Panc1 (cell line): ENCODE results near the gene FMN2. TPM values are rescaled to one million over a fixed set of nuclear protein-coding genes. Genes with fewer than 3 reads are reported as not detected.

Experiments used
- ATAC-seq: fragments of 200-7000 bp; cut with Tn5 transposase; 2 replicates; pipeline ENCODE4 v1.9.1; 2020; ENCODE audit warnings: mild to moderate bottlenecking, moderate library complexity
- BruUV-seq: library from RNA; stranded (reverse); fragments of 400-500 nt; replicated peaks from 2 replicates; lab custom pipeline; 2021; lab: Mats Ljungman, UMichigan
- CTCF ChIA-PET: fragments of 300-600 bp; sonication (Branson Sonifier 250); formaldehyde crosslinking; loops from one replicate; lab custom pipeline; 2022; ENCODE audit warnings: antibody characterized with exemption; lab: Charles Lee
- POLR2A ChIA-PET: fragments of 300-600 bp; sonication (Branson Sonifier 250); formaldehyde crosslinking; loops from one replicate; lab custom pipeline; 2022; ENCODE audit warnings: antibody characterized with exemption; lab: Charles Lee
- DNase-seq: peaks from one replicate; pipeline ENCODE4 v3.0.0-alpha.2; 2010; ENCODE audit warnings: low read depth, low spot score
- H3K27ac ChIP-seq: 2 replicates; pipeline ENCODE4 v1.5.1; 2011; ENCODE audit warnings: mild to moderate bottlenecking, low read length, inconsistent platforms
- H3K27me3 ChIP-seq: fragments of 200-500 bp; sonication (Bioruptor generic); 2 replicates; pipeline ENCODE4 v1.6.0; 2014; ENCODE audit warnings: low read length, inconsistent platforms; ENCODE audit not compliant: control insufficient read depth, insufficient read depth
- H3K36me3 ChIP-seq: fragments of 200-500 bp; sonication (Bioruptor generic); 2 replicates; pipeline ENCODE4 v1.5.1; 2014; ENCODE audit warnings: inconsistent platforms, mild to moderate bottlenecking, low read length, moderate library complexity; ENCODE audit not compliant: control insufficient read depth, insufficient read depth
- H3K4me1 ChIP-seq: 2 replicates; pipeline ENCODE4 v1.5.1; 2011; ENCODE audit warnings: inconsistent platforms, mild to moderate bottlenecking, low read length, moderate library complexity; ENCODE audit not compliant: control insufficient read depth, insufficient read depth
- H3K4me3 ChIP-seq, 2 experiments: 2 replicates each; pipeline ENCODE4 v1.5.1; 2011 to 2012; ENCODE audit warnings: low read depth in 2 of 2, low read length in 2 of 2, mild to moderate bottlenecking in 2 of 2, inconsistent platforms in 1 of 2, moderate library complexity in 1 of 2
- H3K9me3 ChIP-seq: fragments of 200-500 bp; sonication (Bioruptor generic); 2 replicates; pipeline ENCODE4 v1.5.1; 2014; ENCODE audit warnings: low read depth, mild to moderate bottlenecking, inconsistent platforms, low read length, moderate library complexity; ENCODE audit not compliant: control insufficient read depth, insufficient read depth
- CTCF ChIP-seq: fragments of 450-650 bp; IDR thresholded peaks from 2 replicates; pipeline ENCODE4 v1.5.1; 2017; ENCODE audit warnings: mild to moderate bottlenecking
- POLR2AphosphoS5 ChIP-seq: IDR thresholded peaks from 2 replicates; pipeline ENCODE4 v1.6.1; 2012; ENCODE audit warnings: mild to moderate bottlenecking, low read depth, low read length, moderate library complexity
- SIN3A ChIP-seq: IDR thresholded peaks from 2 replicates; pipeline ENCODE4 v1.6.1; 2012; ENCODE audit warnings: low read depth, mild to moderate bottlenecking, low read length, moderate library complexity, borderline replicate concordance; ENCODE audit not compliant: insufficient read depth
- TCF7L2 ChIP-seq: IDR thresholded peaks from 2 replicates; pipeline ENCODE4 v1.6.1; 2011; ENCODE audit warnings: mild to moderate bottlenecking, low read depth, low read length, inconsistent platforms
- in situ Hi-C: cut with HindIII; loops from 2 replicates; pipeline ENCODE4 v1.10.0; 2016; ENCODE audit warnings: low sequenced_read_pairs, low pct_unique_long_range_greater_than_20kb
- intact Hi-C: fragments of 100-400 bp; cut with micrococcal nuclease; formaldehyde crosslinking; loops from one replicate; pipeline ENCODE4 v1.10.0; 2022; ENCODE audit not compliant: unreplicated experiment
- total RNA-seq: library from RNA; stranded (reverse); gene quantifications from one replicate; pipeline ENCODE4 v1.2.1, GENCODE V29; 2021; ENCODE audit not compliant: unreplicated experiment
- TF ChIP-seq, protein P1 (sequence below), 2 experiments: IDR thresholded peaks; 2 replicates each; pipeline ENCODE4 v1.6.1; 2011 to 2012; ENCODE audit warnings: low read depth in 2 of 2, control low read depth in 1 of 2, low read length in 1 of 2, mild to moderate bottlenecking in 1 of 2, moderate library complexity in 1 of 2; ENCODE audit not compliant: insufficient read depth in 1 of 2

The FMN2 gene
- total RNA-seq, 1 experiment from 2014 or later, result 1.9 TPM

DNA sequence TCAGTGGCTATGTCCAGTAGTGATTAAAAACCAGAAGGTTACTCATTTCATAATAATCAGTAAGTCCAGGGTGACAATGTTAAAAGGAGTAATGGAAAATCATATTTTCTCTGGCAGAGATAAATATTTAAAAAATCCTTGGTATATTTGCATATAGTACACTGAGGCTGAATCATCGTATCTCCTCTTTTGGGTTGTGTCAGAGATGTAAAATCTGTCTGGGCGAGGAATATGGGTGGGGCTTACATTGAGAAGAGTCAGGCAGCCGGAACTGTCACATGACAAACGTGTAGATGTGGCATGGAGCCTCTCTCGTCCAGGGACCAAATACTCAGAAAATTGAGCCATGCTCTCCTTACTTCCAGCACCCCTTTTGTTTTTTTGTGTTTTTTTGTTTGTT is 120.9 kb downstream of the FMN2 start:
- no peaks in the 10 kb centered on the region for H3K27me3 ChIP-seq
- ATAC-seq (no peak), DNase-seq (no peak)
- no peaks in the 10 kb centered on the region for H3K9me3 ChIP-seq
- ChIA-PET POLR2A (no interaction called here), CTCF (no interaction called here)
- no TSS peak for BruUV-seq
- H3K36me3 ChIP-seq, result no peaks in the 10 kb centered on the region
- no peak for TF ChIP-seq POLR2AphosphoS5
- TF ChIP-seq, protein P1, sequence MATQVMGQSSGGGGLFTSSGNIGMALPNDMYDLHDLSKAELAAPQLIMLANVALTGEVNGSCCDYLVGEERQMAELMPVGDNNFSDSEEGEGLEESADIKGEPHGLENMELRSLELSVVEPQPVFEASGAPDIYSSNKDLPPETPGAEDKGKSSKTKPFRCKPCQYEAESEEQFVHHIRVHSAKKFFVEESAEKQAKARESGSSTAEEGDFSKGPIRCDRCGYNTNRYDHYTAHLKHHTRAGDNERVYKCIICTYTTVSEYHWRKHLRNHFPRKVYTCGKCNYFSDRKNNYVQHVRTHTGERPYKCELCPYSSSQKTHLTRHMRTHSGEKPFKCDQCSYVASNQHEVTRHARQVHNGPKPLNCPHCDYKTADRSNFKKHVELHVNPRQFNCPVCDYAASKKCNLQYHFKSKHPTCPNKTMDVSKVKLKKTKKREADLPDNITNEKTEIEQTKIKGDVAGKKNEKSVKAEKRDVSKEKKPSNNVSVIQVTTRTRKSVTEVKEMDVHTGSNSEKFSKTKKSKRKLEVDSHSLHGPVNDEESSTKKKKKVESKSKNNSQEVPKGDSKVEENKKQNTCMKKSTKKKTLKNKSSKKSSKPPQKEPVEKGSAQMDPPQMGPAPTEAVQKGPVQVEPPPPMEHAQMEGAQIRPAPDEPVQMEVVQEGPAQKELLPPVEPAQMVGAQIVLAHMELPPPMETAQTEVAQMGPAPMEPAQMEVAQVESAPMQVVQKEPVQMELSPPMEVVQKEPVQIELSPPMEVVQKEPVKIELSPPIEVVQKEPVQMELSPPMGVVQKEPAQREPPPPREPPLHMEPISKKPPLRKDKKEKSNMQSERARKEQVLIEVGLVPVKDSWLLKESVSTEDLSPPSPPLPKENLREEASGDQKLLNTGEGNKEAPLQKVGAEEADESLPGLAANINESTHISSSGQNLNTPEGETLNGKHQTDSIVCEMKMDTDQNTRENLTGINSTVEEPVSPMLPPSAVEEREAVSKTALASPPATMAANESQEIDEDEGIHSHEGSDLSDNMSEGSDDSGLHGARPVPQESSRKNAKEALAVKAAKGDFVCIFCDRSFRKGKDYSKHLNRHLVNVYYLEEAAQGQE (IDR thresholded peaks at IDR 0.05; ENCODE audit: insufficient read depth in 1 of 2, low read depth in 2 of 2, low read length in 1 of 2), result no peak
- TF ChIP-seq SIN3A, result no peak
- TF ChIP-seq TCF7L2, result no peak
- TF ChIP-seq CTCF, result no peak
- H3K4me1 ChIP-seq, result no peaks in the 10 kb centered on the region
- in situ Hi-C loops, result no loop called here
- H3K4me3 ChIP-seq, result no peak overlapping the region
- intact Hi-C loops, result no loop called here
- H3K27ac ChIP-seq, result no peak overlapping the region

- in situ Hi-C loops, result no loop called here
- intact Hi-C loops, result no loop called here
- Histone ChIP-seq H3K36me3 (no peaks in the 10 kb centered on the region), H3K4me1 (no peaks in the 10 kb centered on the region), H3K4me3 (no peak overlapping the region), H3K27ac (no peak overlapping the region), H3K27me3 (no peaks in the 10 kb centered on the region), H3K9me3 (no peaks in the 10 kb centered on the region)
- POLR2A ChIA-PET, result no interaction called here
- no TSS peak for BruUV-seq
- CTCF ChIA-PET, result no interaction called here
- no peak for ATAC-seq
- TF ChIP-seq SIN3A (no peak), POLR2AphosphoS5 (no peak), CTCF (no peak), TCF7L2 (no peak)
- TF ChIP-seq, protein P1 (IDR thresholded peaks at IDR 0.05; ENCODE audit: insufficient read depth in 1 of 2, low read depth in 2 of 2, low read length in 1 of 2), result no peak
- DNase-seq, result no peak
Observed at GRCh38 chr1:240217403-240217802, 125.7 kb downstream of the FMN2 start.
